GM18517 (cell line): ENCODE measurements around the gene DYNLT5.
A peak's percentile ranks its signal among the peaks of the same experiment; 100 is the strongest.
"Not testable (repeated sequence)": the region's sequence is repeated elsewhere in the genome, so short reads cannot be mapped to it uniquely, and the experiment has no call there.

Experiments used
- ATAC-seq: cut with Tn5 transposase; IDR thresholded peaks from one replicate; pipeline ENCODE4 v1.9.1; 2021; ENCODE audit warnings: mild to moderate bottlenecking, moderate library complexity; ENCODE audit not compliant: unreplicated experiment

The DYNLT5 gene

DNA sequence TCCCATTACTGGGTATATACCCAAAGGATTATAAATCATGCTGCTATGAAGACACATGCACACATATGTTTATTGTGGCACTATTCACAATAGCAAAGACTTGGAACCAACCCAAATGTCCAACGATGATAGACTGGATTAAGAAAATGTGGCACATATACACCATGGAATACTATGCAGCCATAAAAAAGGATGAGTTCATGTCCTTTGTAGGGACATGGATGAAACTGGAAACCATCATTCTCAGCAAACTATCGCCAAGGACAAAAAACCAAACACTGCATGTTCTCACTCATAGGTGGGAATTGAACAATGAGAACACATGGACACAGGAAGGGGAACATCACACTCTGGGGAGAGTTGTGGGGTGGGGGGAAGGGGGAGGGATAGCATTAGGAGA, 33.5 kb downstream of the DYNLT5 start:
- not testable (repeated sequence) for ATAC-seq

DNA sequence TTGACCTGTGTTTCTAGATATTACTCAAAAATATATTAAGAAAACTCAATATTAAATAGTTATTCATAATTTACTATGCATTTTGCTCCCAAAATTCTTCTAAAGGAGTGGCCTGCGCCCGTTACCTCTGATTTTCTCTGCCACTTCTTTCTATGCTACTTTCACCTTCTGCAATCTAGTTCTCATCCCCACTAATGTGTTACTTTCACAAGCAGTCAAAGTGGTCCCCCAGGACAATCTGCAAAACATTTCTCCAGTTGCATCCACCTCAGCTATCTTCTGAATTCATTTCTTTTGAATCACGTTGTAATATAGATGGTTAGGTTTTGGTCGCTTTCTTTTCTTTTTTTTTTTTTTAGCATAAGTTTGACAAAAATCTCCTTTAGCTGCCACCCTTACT, 35.4 kb downstream of the DYNLT5 start:
- ATAC-seq = no peak

GRCh38 chr1:66788231-66788939, 36.1 kb downstream of the DYNLT5 start:
- peak; percentile 80 for ATAC-seq

GRCh38 chr1:66791621-66792610, 39.7 kb downstream of the DYNLT5 start:
- no peak for ATAC-seq

DNA sequence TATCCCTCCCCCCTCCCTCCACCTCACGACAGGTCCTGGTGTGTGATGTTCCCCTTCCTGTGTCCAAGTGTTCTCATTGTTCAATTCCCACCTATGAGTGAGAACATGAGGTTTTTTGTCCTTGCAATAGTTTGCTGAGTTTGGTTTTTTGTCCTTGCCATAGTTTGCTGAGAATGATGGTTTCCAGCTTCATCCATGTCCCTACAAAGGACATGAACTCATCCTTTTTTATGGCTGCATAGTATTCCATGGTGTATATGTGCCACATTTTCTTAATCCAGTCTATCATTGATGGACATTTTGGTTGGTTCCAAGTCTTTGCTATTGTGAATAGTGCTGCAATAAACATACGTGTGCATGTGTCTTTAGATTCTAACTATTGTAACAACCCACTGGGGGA, 43.6 kb downstream of the DYNLT5 start:
- ATAC-seq = not testable (repeated sequence)

- no peak for ATAC-seq
Observed at GRCh38 chr1:66809245-66809644, 57.0 kb downstream of the DYNLT5 start.

DNA sequence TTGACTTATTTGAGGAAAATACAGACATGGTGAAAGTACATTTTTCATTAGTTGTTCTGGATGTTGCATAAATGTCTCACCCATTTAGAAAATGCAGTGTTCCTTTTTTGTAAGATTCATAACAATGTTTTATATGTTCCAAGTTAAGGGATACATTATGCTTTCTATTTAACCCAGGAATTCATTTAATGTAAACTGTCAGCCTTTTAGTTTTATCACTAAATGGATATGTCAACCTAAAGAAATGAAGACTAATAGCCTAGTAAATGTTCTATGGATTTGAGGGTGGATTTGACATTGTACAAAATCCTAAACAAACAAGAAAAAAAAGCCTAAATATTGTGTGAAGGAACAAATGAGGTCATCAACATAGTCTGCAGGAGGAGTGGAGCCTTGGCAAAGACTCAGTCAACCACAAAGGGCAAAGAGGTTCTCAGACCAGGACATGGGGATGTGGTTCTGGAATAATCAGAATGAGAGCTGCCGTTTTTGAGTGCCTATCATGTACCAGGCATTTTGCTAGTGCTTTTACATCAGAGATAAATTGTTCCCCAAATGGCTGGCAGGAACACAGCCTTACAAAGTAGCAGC, 57.6 kb downstream of the DYNLT5 start:
- ATAC-seq = no peak

DNA sequence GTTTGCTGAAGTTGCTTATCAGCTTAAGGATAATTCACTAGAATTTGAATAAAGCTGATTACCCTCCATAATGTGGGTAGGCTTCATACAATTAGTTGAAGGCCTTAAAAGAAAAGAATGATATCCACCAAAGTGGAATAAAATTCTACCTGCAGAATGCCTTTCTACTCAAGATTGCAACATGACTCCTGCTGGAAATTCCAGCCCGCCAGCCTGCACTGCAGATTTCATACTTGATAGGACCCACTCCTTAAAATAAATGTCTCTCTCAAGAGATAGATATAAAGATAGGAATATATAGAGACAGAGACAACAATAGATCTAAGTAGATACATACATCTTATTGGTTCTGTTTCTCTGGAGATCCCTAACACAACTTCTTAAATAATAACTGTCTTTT, 72.5 kb downstream of the DYNLT5 start:
- ATAC-seq = no peak
